DMS114 treated with DMSO at 0.1 percent for 48 hours (cell line): Measurements from ENCODE around the gene DHCR24.

ENCODE experiments used
- DNase-seq: peaks from one replicate; lab custom pipeline; 2025; ENCODE audit not compliant: unreplicated experiment; lab: John Stamatoyannopoulos, UW

DHCR24 gene

DNA sequence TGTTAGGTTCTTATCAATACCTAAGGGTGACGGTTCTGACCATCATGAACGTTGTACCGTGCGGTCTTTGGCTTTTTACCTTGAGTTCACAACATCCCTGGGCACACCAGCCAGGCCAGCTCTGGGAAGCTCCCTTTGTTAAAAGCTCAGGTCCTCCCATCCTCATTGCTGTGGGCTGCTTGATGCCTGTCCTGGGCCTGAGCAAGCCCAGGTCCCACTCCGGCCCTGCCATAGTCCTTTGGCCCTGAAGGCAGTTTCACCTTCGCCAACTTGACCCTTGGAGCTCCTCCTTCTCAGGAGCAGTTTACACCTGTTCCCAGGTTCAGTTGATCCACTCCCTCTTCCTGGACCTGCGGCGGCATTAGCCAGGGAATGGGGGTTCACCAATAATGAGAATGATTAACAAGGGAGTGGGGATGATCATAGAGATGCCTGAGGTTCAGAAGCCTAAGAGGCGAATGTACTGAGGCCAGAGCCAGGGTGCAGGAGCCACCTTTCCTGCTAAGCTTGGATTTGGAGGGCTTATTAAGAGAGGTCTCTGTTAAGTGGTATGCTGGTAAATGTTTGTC is 40.2 kb downstream of the DHCR24 start:
- DNase-seq: no peak

- DNase-seq: no peak
These were observed 40.7 kb downstream of the DHCR24 start for GRCh38 chr1:54846301-54846700.

DNA sequence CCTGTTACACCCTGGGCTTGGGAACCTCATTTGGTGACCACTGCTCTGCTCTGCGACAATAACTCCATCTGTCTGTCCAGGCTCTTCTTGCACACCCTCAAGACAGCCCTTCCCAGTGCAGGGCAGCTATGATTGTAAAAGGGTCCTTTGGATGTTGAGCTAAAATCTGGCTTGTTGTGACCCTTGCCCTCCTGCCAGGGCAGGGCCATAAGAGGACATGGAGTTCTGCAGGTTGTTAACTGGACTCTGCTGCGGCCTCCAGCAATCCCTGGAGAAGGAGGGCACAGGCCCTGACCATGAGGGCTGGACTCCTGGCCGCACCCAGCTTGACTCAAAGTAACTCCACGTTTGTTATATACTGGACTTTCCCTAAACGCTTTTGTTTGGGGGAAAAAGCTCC is 41.2 kb downstream of the DHCR24 start:
- no peak for DNase-seq

DNA sequence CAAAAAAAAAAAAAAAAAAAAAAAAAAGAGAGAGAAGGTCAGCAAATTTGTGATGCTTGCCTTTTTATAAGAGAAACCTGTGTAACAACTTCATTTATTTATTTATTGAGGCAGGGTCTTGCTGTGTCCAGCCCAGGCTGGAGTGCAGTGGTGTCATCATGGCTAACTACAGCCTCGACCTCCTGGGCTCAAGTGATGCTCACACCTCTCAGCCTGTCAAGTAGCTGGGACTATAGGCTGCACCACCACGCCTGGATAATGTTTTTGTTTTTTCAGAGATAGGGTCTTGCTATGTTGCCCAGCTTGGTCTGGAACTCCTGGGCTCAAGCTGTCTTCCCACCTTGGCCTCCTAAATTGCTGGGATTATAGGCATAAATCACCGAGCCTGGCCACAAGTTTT is 42.4 kb downstream of the DHCR24 start:
- no peak for DNase-seq

DNA sequence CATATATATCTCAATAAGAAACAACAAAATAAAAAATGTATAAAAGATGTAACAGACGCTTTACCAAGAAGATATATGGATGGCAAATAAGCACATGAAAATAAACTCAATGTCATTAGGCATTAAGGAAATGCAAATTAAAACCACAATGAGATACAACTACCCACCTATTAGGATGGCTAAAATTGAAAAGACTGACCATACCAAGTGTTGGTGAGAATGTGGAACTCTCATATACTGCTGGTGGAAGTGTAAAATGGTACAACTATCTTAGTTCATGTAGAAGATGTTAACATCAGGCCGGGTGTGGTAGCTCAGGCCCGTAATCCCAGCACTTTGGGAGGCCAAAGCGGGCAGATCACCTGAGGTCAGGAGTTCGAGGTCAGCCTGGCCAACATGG is 43.5 kb downstream of the DHCR24 start:
- DNase-seq: no peak

- DNase-seq: no peak
These were observed 44.0 kb downstream of the DHCR24 start for GRCh38 chr1:54842963-54843362.

GRCh38 chr1:54842206-54842915 is 44.6 kb downstream of the DHCR24 start:
- DNase-seq: no peak

- no peak for DNase-seq
These were observed 47.2 kb downstream of the DHCR24 start for GRCh38 chr1:54839824-54840223.

DNA sequence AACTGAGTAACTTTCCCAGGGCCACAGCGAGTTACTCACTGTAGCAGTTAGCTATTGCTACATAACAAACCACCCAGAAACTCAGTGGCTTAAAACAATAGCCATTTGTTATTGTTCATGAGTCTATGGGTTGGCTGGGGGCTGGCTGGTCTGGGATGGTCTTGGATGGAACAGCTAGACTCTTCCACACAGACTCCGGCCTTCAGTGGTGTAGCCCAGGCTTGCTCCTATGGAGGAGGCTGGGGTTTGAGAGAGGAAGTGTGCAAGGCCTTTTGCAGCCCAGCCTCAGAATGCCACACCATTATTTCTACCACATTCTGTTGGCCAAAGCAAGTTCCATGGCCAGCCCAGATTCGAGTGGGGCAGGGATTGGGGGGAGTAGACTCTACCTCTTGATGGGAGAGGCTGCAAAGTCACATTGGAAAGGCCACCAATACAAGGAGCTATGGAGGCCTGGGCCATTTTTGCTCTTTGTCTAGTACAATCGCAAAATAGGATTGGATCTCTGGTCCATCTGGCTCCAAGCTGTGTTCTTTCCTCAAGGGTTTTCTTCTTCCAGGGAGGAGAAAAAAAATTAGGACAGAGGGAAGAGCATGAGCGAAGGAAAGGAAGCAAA is 48.3 kb downstream of the DHCR24 start:
- DNase-seq: no peak

DNA sequence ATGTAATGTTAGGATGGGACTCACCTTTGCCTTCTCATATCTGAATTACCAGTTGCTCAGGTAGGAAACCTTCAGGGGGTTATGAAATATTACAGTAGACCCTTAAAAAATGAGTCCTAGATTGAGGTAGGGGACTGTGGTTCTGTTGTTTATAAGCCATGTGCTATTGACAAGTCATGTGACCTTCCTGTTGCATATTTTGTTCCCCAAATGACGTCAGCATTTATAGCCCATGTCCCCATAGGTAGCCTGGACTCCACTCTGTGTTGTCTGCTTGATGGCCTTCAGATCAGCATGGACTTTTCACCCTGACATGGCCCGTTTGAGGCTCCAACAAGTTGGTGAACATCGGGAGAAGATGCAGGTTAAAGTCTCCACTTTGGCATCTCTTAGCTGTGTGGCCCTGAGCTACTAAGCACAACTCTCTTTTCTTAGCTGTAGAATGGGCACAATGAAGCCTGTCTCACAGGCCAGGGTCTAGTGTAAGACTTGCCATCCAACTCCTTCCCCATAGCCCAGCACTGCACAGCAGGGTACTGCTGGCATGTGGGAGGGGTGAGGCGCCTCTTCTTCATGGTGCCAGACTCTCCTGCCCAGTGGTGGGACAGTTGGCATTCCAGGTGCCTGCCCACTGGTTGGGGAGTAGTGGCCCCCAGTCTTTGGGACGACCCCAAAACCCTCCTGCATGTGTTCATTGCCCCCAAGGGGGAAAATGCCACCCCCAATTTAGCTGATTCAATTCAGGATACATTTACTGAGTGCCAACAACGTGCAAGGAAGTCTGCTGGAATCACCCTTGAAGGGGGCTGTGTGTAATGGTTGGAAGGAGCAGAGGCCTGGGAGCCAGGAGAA is 49.8 kb downstream of the DHCR24 start:
- DNase-seq: no peak

- no peak for DNase-seq
These were observed 50.4 kb downstream of the DHCR24 start for GRCh38 chr1:54836594-54836993.

- no peak for DNase-seq
These were observed 51.0 kb downstream of the DHCR24 start for GRCh38 chr1:54835970-54836369.

DNA sequence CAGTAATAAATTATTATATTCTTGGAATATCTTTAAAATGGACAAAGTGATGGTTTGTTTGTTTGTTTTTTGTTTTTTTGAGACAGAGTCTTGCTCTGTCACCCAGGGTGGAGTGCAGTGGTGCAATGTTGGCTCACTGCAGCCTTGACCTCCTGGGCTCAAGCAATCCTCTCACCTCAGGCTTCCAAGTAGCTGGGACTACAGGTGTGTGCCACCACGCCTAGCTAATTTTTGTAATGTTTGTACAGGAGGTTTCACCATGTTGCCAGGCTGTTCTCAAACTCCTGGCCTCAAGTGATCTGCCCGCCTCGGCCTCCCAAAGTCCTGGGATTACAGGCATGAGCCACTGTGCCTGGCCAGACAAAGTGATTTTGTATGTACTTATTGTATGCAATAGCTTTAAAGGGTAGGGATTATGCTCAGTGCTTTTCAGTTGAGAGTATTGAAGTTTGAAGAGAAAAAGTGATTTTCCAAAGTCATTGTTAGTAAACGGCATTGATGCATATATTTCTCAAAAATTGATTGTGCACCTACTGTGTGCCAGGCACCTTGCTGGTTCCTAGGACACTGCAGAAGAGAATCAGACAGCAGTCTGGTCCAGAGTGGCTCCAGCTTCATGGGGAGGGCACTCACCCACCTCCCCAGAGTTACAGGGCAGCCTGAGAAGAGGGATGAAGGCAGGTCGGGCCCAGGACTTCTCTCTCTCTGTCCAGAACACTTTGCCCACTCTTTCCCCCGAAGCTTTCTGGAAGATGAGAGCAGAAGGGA is 51.7 kb downstream of the DHCR24 start:
- no peak for DNase-seq

DNA sequence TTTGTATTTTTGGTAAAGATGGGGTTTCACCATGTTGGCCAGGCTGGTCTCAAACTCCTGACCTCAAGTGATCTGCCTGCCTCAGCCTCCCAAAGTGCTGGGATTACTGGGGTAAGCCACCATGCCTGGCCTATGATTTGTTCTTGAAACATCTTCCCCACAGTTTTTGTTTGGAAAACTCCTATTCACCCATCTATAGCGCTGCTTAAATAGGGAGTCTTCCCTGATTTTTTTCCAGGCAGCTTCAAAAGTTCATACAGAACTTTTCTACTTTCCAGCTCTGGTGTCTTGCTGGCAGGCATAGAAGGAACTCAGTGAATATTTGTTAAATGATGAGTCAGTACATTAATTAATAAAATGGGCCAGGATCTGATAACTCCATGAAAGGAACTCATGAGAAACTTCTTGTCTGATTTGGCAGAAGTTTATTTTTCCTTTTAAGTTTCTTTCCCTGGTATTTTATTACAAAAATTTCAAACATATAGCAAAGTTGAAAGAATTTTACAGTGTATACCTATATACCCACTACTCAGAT is 52.9 kb downstream of the DHCR24 start:
- no peak for DNase-seq

GRCh38 chr1:54833121-54833520 is 53.9 kb downstream of the DHCR24 start:
- no peak for DNase-seq

- no peak for DNase-seq
These were observed 60.7 kb downstream of the DHCR24 start for GRCh38 chr1:54826226-54826816.

DNA sequence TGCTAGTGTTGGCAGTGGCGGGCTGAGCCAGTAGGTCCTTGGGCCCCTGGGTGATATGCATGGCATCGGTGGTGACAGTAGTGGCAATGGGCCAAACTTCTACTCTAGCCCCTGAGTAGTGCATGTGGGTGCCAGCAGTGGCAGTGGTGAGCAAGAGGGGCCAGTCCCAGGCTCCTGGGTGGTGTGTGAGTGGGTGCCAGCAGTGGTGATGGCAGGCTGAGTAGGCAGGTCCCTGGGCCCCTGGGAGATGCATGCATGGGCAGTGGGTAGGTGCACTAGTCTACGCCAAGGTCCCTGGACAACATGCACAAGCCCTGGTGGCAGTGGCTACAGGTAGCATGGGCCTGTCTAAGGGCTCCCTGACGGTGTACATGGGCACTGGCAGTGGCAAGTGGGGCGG is 61.3 kb downstream of the DHCR24 start:
- DNase-seq: no peak

- DNase-seq: no peak
These were observed 63.3 kb downstream of the DHCR24 start for GRCh38 chr1:54823670-54824069.

DNA sequence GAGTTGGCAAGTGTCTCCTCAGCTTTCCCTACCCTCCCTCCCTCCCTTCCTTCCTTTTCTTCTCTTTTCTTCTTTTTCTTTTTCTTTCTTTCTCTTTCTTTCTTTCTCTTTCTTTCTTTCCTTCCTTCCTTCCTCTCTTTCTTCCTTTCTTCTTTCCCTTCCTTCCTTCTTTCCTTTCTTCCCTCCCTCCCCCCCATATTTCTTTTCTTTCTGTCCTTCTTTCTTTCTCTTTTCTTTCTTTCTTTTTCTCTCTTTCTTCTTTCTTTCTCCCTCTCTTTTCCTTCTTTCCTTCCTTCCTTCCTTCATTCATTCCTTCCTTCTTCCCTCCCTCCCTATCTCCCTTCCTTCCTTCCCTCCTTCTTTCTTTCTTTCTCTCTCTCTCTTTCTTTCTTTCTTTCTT is 67.3 kb downstream of the DHCR24 start:
- no peak for DNase-seq

DNA sequence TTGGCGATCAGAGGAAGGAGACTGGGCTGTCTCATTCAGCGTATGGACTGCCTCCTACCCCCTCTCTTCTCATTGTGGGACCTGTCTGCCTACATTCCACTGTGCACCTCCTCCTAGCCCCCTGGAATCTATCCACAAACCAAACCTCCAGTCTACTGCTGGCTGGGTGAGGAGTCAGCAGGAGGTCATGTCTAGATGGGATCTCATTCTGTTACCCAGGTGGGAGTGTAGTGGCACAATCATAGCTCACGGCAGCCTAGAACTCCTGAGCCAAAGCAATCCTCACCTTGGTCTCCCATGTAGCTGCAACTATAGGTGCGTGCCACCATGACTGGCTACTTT is 67.8 kb downstream of the DHCR24 start:
- no peak for DNase-seq
